DMS153 treated with DMSO at 0.1 percent for 48 hours (cell line): Measurements from ENCODE around the gene OLFML1.

Experiments used
- DNase-seq: peaks from one replicate; lab custom pipeline; 2025; ENCODE audit not compliant: unreplicated experiment; lab: John Stamatoyannopoulos, UW

The OLFML1 gene

DNA sequence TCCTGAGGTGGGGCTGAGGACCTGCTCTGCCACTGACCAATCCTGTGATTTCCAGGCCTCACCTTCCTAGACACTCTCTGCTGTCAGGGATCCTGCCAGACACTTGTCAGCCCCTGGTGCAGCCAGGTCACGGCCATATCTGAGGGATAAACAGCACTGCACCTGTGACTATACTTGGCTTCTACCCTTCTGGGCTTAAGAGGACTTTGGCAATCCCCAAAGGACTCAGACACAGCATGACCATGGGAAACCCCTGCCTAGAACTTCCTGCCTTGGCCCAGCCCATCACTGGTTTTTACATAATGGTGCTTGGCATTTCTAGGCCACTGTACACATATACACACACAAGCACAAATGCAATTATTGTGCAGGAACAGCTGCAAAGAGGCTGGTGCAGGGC, 11.6 kb upstream of the OLFML1 start:
- DNase-seq = no peak

- DNase-seq = no peak
Observed at GRCh38 chr11:7480113-7480512, 5.2 kb upstream of the OLFML1 start.

DNA sequence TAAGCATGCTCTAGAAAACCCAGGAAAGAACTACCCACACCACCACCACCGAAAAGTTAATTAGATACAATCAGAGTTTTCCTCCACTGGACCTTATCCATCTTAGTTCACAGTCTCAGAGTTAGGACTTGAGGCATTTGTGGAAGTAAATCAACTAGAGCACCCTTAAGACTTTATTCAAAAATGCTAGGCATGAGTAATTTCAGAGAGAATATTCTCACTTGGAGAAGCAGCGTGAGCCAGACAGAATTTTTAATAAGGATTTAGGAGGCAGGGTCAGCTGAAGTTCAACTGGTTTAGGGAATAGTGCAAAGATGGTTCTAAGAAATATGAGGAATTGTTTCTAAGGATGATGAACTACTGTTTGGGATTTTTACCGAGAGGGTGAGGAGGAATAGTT, 1.2 kb upstream of the OLFML1 start:
- DNase-seq = no peak

DNA sequence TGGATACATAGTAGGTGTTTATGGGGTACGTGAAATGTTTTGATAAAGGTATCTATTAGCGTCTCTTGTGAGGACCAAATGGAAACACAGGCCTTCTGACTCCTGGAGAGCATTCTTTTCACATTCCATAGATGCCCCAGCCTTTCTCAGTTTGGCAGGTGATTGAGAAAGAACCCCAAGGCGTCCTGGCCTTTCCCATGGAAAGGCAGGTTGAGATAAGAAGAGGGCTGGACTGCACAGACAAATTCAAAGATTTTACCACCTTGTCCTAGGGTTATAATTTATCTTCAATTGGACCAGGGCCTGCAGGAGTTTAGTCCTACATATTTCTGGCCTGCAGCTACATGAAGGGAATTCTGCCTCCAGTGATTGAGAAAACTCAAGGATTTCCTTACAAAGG, 661 bp upstream of the OLFML1 start:
- no peak for DNase-seq

- DNase-seq = no peak
Observed at GRCh38 chr11:7486098-7486780, 933 bp downstream of the OLFML1 start.

DNA sequence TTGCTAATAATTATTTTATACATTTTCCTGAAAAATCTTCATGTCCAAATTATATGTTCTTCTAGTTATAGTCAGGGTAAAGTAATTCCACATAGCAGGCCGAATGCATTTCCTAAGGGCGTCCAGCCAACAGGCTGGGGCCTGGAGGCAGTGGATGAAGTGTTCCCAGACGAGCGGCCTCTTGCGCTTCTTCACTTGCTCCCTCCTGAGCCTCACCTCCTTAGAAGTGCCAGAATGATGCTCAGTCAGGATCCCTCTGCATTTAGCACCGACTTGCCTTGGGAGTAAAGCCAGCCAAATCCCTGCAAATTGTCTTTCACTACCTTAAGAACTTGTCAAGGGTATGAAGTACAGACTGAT, 1.5 kb downstream of the OLFML1 start:
- no peak for DNase-seq

GRCh38 chr11:7487360-7487759, 2.1 kb downstream of the OLFML1 start:
- DNase-seq = no peak

- no peak for DNase-seq
Observed at GRCh38 chr11:7488681-7489080, 3.4 kb downstream of the OLFML1 start.

- DNase-seq = no peak
Observed at GRCh38 chr11:7489376-7489775, 4.1 kb downstream of the OLFML1 start.

- DNase-seq = no peak
Observed at GRCh38 chr11:7490054-7490453, 4.7 kb downstream of the OLFML1 start.

DNA sequence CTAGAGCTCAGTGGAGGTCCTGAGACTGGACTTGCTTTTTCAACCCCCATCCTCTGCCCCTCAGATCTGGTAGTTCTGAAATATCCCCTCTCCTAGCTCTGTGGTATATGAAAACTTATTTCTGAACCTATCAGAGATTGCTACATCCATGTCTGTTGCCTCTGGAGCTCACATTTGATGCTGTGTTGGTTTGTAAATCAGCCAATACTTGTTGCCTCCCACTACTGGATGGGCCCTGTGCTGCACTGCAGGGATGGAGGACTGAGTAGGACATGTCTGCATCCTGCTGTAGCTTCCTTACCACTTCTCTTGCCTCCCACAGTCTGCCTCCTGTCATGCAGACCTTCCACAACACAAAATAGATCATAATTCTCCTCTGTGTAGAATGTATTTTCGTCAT, 5.2 kb downstream of the OLFML1 start:
- no peak for DNase-seq

DNA sequence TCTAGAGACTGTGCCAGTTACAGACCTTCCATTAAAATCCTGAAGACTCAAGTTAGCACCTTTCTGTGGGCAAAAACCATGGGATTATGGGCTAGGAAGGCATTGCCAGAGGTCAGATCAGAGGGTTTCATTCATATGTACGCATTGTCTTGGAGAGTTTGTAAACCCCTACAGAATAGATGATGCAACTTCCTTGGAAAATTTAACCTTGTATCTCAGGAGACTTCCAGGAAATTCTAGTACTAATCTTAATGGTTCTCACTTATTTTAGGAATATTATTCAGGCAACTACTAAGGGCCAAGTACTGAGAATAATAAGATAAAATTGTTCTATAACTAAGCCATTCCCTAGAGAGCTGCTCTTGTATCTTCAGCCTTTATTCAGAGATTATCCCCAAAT, 6.9 kb downstream of the OLFML1 start:
- DNase-seq = no peak

DNA sequence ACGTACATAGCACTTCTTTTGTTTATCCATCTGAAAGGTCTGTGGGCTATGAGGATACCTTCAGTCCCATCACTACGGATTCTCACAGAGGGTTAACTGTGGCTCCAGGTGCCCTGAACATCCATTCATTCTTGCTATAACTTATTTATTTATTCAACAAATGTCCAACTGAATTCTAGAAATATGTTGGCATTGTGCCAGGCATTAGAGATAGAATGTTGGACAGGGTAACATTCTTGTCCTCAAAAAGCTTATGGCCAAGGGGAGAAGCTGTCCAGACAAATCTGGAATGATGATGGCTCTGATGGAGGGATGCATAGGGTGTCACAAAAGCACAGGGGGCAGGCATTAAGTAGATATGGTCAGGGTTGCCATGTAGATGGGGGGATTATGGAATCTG, 8.4 kb downstream of the OLFML1 start:
- no peak for DNase-seq

DNA sequence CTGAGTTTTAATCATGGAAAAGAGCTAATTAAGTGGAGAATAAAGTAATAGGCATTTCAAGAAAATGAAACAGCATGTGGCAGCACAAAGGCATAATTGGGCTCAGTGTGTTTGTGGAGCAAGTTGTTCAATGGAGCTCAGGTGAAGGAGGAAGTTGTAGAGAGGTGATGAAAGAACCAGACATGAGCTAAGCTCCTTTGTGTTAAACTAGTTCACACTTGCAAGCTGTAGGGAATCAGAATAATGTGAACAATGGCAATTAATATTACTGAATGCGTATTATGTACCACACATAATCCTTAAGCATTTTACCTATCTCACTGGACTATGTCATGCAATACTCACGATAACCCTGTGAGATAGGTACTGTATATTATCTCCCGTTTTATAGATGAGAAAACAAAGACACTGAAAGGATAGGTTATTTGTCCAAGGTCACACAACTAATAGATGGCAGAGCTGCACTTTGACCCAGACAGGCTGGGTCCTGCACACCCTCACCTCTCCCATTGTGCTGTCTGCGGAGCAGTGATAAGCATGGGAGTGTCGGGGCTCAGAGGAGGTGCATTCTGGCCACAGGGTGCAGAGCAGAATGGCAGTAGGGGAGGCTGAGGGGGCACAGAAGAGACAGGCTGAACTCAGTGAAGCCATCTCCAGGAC, 8.9 kb downstream of the OLFML1 start:
- no peak for DNase-seq

GRCh38 chr11:7495882-7496551, 10.7 kb downstream of the OLFML1 start:
- no peak for DNase-seq

- DNase-seq = no peak
Observed at GRCh38 chr11:7498193-7498592, 12.9 kb downstream of the OLFML1 start.

- no peak for DNase-seq
Observed at GRCh38 chr11:7499081-7499480, 13.8 kb downstream of the OLFML1 start.

DNA sequence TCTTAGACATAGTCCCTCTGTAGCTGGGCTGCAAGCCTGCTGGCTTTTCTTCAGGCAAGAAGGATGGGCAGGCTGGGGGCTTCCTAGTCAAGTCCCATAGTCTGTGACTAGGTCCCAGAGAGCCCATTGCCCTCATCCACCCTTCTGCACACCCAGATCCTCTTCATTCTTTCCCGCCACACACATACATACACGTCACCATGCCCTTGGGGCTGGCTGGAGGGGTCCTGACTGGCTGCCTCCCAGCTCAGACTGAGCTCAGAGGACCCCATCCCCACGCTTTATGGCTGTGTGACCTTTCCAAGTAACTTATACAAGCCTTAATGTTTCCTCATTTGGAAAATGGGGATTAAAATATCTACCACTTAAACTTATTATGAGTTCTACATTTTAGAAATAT, 14.9 kb downstream of the OLFML1 start:
- no peak for DNase-seq

- no peak for DNase-seq
Observed at GRCh38 chr11:7501251-7501650, 15.9 kb downstream of the OLFML1 start.

- DNase-seq = no peak
Observed at GRCh38 chr11:7501894-7502293, 16.6 kb downstream of the OLFML1 start.

GRCh38 chr11:7506243-7506642, 20.9 kb downstream of the OLFML1 start:
- DNase-seq = no peak

GRCh38 chr11:7508087-7508486, 22.8 kb downstream of the OLFML1 start:
- DNase-seq = no peak

- DNase-seq = no peak
Observed at GRCh38 chr11:7509966-7510365, 24.7 kb downstream of the OLFML1 start.
